GM18868 (cell line): ENCODE data around the gene STARD3.

Experiments
- ATAC-seq: cut with Tn5 transposase; IDR thresholded peaks from one replicate; pipeline ENCODE4 v1.9.1; 2021; ENCODE audit warnings: mild to moderate bottlenecking, moderate library complexity; ENCODE audit not compliant: unreplicated experiment

Gene STARD3

GRCh38 chr17:39669897-39670735, 33.2 kb downstream of the STARD3 start:
- ATAC-seq = no peak

- ATAC-seq = no peak
Observed at GRCh38 chr17:39670746-39671145, 33.8 kb downstream of the STARD3 start.

DNA sequence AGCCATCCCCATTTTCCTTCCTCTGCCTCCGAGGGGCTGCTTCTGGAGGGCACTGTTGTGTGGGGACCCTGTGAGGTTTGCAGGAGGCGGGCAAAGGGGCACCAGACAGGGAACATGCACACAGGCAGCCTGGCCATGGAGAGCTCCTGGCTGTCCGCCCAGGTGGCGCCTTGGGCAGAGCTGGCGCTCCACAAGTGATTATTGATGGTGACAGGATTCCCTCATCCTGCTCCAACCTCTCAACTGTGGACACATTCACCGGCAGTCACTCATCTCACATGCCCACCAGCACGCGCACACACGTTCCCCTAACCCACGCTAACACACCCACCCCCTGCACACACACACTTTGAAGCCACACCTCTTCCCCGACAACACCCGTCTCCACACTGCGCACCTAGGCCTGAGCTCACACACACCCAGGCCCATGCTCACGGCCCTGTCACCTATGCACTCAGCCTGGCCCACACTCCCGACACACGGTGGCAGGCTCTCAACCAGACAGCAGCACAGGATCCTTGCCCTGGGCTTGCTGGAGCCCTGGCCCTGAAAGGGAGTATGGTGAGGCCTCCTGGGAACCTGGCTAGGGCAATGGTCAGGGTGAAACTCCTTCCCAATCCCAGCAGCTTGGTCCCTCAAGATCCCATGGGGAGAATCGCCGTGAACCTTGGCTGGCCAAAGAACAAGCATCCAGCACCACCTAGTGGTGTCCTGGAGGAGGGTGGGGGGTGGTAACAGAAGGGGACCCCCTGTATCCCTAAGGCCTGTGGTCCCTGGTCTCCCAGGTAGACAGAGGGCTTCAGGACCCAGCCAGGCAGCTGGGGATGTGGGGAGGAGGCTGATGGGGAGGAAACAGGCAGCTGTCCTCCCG, 34.9 kb downstream of the STARD3 start:
- no peak for ATAC-seq

GRCh38 chr17:39672522-39673334, 35.8 kb downstream of the STARD3 start:
- ATAC-seq = no peak

- no peak for ATAC-seq
Observed at GRCh38 chr17:39673335-39674081, 36.6 kb downstream of the STARD3 start.

- no peak for ATAC-seq
Observed at GRCh38 chr17:39674179-39674578, 37.2 kb downstream of the STARD3 start.

GRCh38 chr17:39674702-39675389, 37.9 kb downstream of the STARD3 start:
- ATAC-seq = no peak

- no peak for ATAC-seq
Observed at GRCh38 chr17:39675390-39676082, 38.6 kb downstream of the STARD3 start.

DNA sequence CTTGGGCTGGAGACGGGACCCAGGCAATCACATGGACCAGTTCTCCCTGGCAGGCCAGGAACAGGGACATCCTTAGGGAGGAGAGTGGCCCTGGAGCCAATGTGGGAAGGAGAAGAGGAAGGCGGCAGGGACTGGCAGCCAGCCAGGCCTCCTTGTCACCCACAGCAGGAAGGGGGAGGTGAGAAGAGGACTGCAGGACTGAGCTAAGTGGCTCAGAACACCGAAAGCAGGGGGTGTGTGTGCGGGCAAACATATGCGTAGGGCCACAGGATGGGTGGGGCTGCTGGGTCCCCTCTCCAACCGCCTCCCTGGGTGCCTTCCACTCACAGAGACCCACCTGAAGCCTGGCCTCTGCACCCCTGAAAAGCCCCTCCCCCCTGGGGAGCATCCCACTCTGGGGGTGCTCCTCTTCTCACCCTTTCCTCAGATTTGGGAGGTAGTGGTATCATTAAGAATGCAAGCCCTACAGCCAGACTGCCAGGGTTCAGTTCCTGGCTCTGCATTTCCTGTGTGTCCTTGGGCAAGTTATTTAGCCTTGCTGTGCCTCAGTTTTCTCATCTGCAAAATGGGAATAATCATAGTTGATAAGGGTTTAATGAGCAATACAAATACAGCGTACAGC, 39.4 kb downstream of the STARD3 start:
- no peak for ATAC-seq

DNA sequence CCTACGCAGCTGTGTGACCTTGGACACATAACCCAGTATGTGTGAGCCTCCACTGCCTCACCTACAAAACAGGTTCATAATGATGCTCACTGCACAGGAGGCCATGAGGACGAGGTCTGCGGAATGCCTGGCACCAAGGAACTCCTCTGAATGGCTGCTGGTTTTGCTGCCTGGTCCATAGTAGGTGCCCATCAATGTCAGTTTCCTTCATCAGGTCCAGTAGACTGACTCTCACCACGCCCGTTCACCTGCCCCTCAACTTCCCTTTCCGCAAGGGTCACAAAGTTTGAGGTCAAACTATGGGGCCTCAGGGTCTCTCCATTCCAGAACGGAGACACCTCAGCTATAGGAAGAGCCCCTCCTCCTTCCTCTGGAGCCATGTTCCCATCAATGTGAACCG, 40.1 kb downstream of the STARD3 start:
- ATAC-seq = no peak

DNA sequence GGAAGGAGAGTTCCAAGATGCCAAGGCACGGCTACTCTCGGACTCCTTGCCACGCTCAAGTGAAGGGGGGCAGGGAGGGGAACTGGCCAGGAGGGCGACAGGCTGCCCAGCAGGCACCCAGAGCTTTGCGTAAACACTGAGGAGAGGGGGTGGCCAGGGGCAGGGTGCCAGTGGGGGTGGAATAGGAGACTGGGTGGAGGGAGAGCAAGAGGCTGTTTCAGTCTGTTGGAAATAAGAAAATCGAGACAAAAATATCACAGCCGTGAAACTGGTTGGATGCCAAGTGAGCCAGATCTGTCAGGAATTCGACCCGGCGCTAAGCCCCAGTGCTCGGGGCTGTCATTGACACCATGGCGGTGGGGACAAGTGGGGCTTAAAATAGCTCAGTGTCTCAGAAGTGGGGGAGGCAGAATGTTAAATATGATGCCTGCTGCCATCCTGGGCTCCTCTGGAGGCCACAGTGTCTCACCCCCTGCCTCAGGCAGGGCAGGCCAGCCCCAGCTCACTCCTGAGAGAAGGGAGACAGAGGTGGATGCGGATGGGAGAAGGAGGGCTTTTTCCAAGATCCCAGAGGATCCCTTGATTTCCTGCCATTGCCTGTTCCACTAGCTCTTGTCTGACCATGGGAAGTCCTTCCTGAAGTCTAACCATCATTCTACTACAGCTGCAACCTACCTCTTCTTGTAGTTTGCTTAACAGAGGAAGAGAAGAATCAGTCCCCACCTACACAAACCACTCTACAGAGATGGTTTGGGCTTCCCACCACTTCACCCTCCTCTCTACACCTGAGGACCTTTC, 40.8 kb downstream of the STARD3 start:
- no peak for ATAC-seq

GRCh38 chr17:39678340-39679116, 41.6 kb downstream of the STARD3 start:
- ATAC-seq = no peak

DNA sequence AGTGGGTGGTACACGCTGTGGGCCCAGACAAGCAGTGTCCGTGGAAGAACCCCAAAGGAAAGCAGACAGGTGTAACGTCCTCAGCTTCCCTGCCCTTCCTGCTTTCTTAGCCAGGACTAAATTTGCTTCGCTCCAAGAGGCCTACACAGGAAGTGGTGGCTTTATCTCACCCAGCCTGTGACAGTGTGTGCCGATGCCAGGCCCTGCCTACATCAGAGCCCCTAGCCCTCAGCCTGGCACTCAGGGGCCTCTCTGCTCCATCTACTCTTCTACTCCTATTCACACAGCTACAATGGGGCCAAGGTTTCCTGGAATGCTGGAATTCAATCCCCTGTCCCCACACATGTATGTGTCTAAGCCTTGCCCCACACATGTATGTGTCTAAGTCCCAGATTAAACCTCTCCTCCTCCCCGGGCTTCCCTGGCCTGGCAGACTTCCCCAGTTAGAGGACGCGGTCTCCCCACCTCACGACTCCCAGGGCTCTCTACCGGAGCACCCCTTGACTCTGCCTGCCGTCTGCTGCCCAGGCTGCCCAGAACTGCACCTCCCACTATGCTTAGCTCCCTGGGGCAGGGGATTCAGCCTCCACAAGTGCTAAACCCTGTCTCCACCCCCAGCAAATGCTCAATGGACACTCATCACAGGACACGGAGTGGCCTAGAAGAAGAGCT, 42.7 kb downstream of the STARD3 start:
- no peak for ATAC-seq

GRCh38 chr17:39683295-39683939, 46.5 kb downstream of the STARD3 start:
- no peak for ATAC-seq

GRCh38 chr17:39684369-39685192, 47.6 kb downstream of the STARD3 start:
- ATAC-seq = no peak
